Thyroid gland (tissue), 4 donors: ENCODE measurements around the gene NOX4.

Experiments used
- CTCF ChIP-seq, 6 experiments: fragments of 200-600 bp in 3 of 6; fragments of 450-650 bp in 3 of 6; sonication (generic) in 3 of 6; IDR thresholded peaks; one replicate each; pipeline ENCODE4 v1.5.1; 2016 to 2019; ENCODE audit warnings: antibody characterized with exemption in 6 of 6, mild to moderate bottlenecking in 2 of 6, inconsistent platforms in 1 of 6, moderate library complexity in 1 of 6
- POLR2A ChIP-seq, 2 donors: fragments of 450-650 bp; IDR thresholded peaks; one replicate each; pipeline ENCODE4 v1.6.1; 2017; ENCODE audit warnings: antibody characterized with exemption in 2 of 2, mild to moderate bottlenecking in 2 of 2, moderate library complexity in 1 of 2

- no peak for TF ChIP-seq CTCF (IDR thresholded peaks at IDR 0.05)
- TF ChIP-seq POLR2A (IDR thresholded peaks at IDR 0.05), result no peak
These were observed 110.1 kb downstream of the NOX4 start for GRCh38 chr11:89381094-89381493.
